Measurements from ENCODE around the gene CCT6A. TPM values are rescaled to one million over a fixed set of nuclear protein-coding genes. Genes with fewer than 3 reads are reported as not detected.

CCT6A gene
- total and polyA plus RNA-seq, 9 of the 15 experiments (the other 6 are each of a cell fraction or from before 2014, with no cell fraction given): 244 to 708 (median 387) TPM

GRCh38 chr7:56063882-56064625, 12.5 kb downstream of the CCT6A start, which contains the start of gene SUMF2 (continued):
- TF ChIP-seq CHD7 (IDR thresholded peaks at IDR 0.05; ENCODE audit: low read depth, low read length) (no peak), HMGN3 (IDR thresholded peaks at IDR 0.05; ENCODE audit: borderline replicate concordance, extremely low read depth, insufficient read length, low read depth, low read length) (peak; percentile 97), IFI16 (CRISPR knock-in tag; IDR thresholded peaks at IDR 0.05) (no peak), SREBF1 (IDR thresholded peaks at IDR 0.05; ENCODE audit: borderline replicate concordance, low read depth, low read length) (no peak), MEF2A (IDR thresholded peaks at IDR 0.05; ENCODE audit: control insufficient read depth, low read depth, low read length) (no peak), CEBPB (tag; IDR thresholded peaks at IDR 0.05) (peak; percentile 99), BCLAF1 (IDR thresholded peaks at IDR 0.05; ENCODE audit: borderline replicate concordance in 1 of 2, control insufficient read depth in 1 of 2, low read depth in 2 of 2, low read length in 1 of 2) (0 out of 4 replicates have a peak, but pooled peaks of 1 of the 2 experiments have one; percentile 9), YBX1 (IDR thresholded peaks at IDR 0.05) (no peak), BCL6 (CRISPR knock-in tag; IDR thresholded peaks at IDR 0.05) (no peak), POLR3A (IDR thresholded peaks at IDR 0.05; ENCODE audit: borderline replicate concordance, extremely low read depth, insufficient read depth, insufficient read length) (no peak), CXXC5 (CRISPR knock-in tag; IDR thresholded peaks at IDR 0.05) (peak; percentile 84), SRSF1 (IDR thresholded peaks at IDR 0.05; ENCODE audit: low read depth, low read length) (no peak)
